Measurements from ENCODE around the gene SCGB1C1.

- TF ChIP-seq CTCF (IDR thresholded peaks at IDR 0.05) (no peak), POLR2A (IDR thresholded peaks at IDR 0.05) (no peak)
These were observed 31.5 kb downstream of the SCGB1C1 start for GRCh38 chr11:224424-224823.

Data from right lobe of liver (tissue), 4 donors.